Diencephalon (tissue), 1 donor: ENCODE results near the gene EHD3. TPM values are rescaled to one million over a fixed set of nuclear protein-coding genes. Genes with fewer than 3 reads are reported as not detected.

Source experiments
- small RNA-seq: library from RNA; depleted of rRNA; stranded (forward); fragments of <200 nt; gene quantifications from one replicate; pipeline ENCODE3, GENCODE V24; 2014
- total RNA-seq: library from RNA; depleted of rRNA; stranded (reverse); fragments of >200 nt; gene quantifications from one replicate; pipeline ENCODE4 v1.2.3, GENCODE V29; 2014

EHD3 gene
- 15.9 TPM for total RNA-seq

DNA sequence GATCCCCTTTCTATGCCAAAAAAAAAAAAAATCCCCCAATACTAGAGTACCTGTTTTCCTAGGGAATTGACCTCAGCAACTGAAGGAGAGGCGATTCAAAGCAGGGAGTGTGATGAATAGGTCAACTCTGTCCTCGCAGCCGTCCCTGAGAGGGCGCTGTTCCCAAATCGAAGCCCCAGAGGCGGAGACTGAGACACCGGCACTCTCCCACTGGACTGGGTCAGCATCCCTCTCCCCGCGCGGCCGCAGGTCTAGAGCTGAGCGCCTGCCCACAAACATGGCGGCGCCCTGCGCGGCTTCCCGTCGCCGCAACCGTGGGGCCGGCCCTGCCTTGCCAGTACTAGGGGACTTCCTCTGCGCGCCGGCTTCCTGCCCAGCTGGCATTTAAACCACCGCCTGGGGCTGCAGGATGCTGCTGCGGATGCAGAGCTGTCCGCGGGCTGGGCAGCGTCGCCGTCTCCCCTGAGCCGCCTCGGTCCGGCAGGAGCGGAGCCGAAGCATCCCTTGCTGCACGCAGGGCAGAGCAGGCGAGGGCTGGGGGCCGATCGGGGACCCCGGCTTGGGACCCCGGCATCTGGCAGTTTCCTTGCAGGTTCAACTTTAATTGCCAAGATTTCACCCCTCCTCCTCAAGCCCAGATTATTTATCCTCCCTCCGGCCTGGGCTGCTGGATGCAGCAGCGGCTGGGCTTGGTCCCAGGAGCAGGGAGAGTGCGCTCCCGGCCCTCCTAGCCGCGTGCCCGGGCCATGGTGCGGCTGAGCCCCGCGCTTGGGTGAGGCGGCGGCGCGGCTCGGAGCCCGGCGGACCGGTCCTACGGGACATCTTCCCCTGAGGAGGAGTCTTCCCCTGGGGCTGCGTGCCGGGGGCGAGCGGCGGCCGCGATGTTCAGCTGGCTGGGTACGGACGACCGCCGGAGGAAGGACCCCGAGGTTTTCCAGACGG, at the start of gene EHD3:
Gene EHD3 (plus strand): TSS at position 412 of the 942 bp plus-strand sequence. CDS start 470 bp downstream, at position 882.

DNA sequence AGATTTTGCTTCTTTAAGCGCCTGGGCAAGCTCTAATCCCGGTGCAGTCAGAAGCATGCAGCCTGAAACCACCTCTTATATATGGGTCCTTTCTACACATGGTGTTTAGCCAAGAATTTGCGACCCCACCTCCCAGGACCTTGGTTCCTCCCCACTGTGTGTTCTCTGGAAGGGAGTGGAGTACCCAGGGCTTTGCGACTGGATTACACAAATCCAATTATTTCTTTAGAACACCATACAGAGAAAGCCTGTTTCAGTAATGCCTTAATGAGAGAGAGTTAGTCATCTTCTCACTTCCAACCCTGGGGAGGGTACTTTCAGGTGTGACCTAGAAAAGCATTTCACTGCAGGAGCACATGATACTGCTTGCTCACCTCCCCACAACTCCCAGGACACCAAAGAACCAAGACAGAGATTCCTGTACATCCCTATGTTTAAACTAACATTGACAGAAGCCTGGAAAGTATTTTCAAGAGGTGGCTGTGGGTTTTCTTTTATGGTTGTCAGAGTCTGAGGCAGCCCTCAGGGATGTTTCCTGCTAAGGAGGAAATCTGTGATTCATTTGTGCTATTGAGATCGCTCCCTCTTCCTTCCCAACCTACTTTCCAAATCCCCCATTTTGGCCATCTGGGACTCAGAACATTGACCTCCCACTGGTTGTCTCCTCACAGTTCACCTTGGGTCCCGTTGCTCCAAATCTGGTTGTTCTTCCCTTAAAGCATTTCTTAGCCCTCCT, 16.3 kb upstream of the EHD3 start, which contains the start of gene CAPN14:
Gene CAPN14 (minus strand): TSS at position 51 of the 736 bp plus-strand sequence. CDS start 12,068 bp downstream, outside the sequence.

Small RNA genes within 50 kb of the gene (small RNA-seq; reads per million reads assigned to genes)
- gene RNA5SP90 = not detected

Other genes starting within 250 kb of the EHD3 start
- 20.5 TPM for gene GALNT14, start 95.7 kb upstream of the EHD3 start, total RNA-seq
- gene CAPN14, start 16.6 kb upstream of the EHD3 start, total RNA-seq = 0.69 TPM
- 0.23 TPM for gene XDH, start 180.6 kb downstream of the EHD3 start, total RNA-seq